Right lobe of liver (tissue), 6 donors: Measurements from ENCODE around the gene CACNA2D3. TPM values are rescaled to one million over a fixed set of nuclear protein-coding genes. Genes with fewer than 3 reads are reported as not detected.

Experiments
- ATAC-seq, 4 donors: fragments of 200-7000 bp; cut with Tn5 transposase; one replicate each; pipeline ENCODE4 v1.9.1; 2020; ENCODE audit warnings: mild to moderate bottlenecking in 4 of 4, moderate library complexity in 4 of 4
- DNase-seq, 3 donors: peaks; one replicate each; pipeline ENCODE4 v3.0.0-alpha.2; 2020
- H3K27ac ChIP-seq, 3 donors: fragments of 200-600 bp; one replicate each; pipeline ENCODE4 v1.8.0; 2022
- H3K27me3 ChIP-seq, 2 donors: fragments of 200-600 bp; one replicate each; pipeline ENCODE4 v1.8.0; 2022
- H3K36me3 ChIP-seq, 4 donors: fragments of 200-600 bp; sonication (generic) in 1 of 4; one replicate each; pipeline versions ENCODE4 v1.5.1 to v1.8.0; 2017 to 2022; ENCODE audit warnings: control low read depth in 1 of 4
- H3K4me1 ChIP-seq, 4 donors: fragments of 200-600 bp; sonication (generic) in 1 of 4; one replicate each; pipeline versions ENCODE4 v1.5.1 to v1.8.0; 2017 to 2022; ENCODE audit warnings: control low read depth in 1 of 4
- H3K4me3 ChIP-seq, 3 donors: fragments of 200-600 bp; one replicate each; pipeline ENCODE4 v1.8.0; 2022
- H3K9me3 ChIP-seq, 4 donors: fragments of 200-600 bp; sonication (generic) in 1 of 4; one replicate each; pipeline versions ENCODE4 v1.5.1 to v1.8.0; 2017 to 2022; ENCODE audit warnings: control low read depth in 1 of 4
- POLR2A ChIP-seq: fragments of 450-650 bp; IDR thresholded peaks from one replicate; pipeline ENCODE4 v1.6.1; 2017; ENCODE audit warnings: antibody characterized with exemption, mild to moderate bottlenecking
- WGBS: methylation state at CpG from one replicate; pipeline ENCODE4 v1.1.6; 2018; ENCODE audit warnings: low coverage, low lambda C conversion rate; ENCODE audit not compliant: insufficient coverage; ENCODE audit errors: missing lambda C conversion rate; 5-methylcytosine and 5-hydroxymethylcytosine counted together
- intact Hi-C, 2 donors: fragments of 100-400 bp; cut with DNase I; formaldehyde crosslinking; loops; one replicate each; pipeline versions ENCODE4 v1.11.2 to v1.14.1; 2022
- total RNA-seq, 6 experiments: library from RNA; depleted of rRNA in 2 of 6; stranded (reverse); fragments of >200 nt in 2 of 6; fragmentation: NEBNext Ultra II Directional in 3 of 6; extraction: Animal tissue kit (Norgen Biotek cat#: 25700) in 3 of 6; gene quantifications; one replicate each; pipeline versions ENCODE4 v1.1.0 to v1.2.4, GENCODE V29; 2016 to 2023
- TF ChIP-seq, protein P1 (sequence below), 4 donors: fragments of 200-600 bp in 3 of 4; fragments of 450-650 bp in 1 of 4; IDR thresholded peaks; one replicate each; pipeline versions ENCODE4 v1.5.1 to v1.8.0; 2016 to 2022; ENCODE audit warnings: antibody characterized with exemption in 4 of 4, mild to moderate bottlenecking in 2 of 4
- donor health status: DM: no; HTN: yes; CAD: no.
- donor health status: DM: no; HTN: no; CAD: no.
- donor health status: DM: no; HTN: no; CAD: no.
- donor health status: DM: no; HTN: yes; CAD: no.
- donor health status: DM: no; HTN: yes; CAD: no.

The CACNA2D3 gene
- total RNA-seq, 6 experiments from 2014 or later, result 0.28 to 0.87 TPM; not detected in 4

GRCh38 chr3:54157860-54158259, 35.5 kb downstream of the CACNA2D3 start:
- H3K27me3 ChIP-seq, result no peaks in the 10 kb centered on the region
- no peak for TF ChIP-seq POLR2A
- TF ChIP-seq, protein P1, sequence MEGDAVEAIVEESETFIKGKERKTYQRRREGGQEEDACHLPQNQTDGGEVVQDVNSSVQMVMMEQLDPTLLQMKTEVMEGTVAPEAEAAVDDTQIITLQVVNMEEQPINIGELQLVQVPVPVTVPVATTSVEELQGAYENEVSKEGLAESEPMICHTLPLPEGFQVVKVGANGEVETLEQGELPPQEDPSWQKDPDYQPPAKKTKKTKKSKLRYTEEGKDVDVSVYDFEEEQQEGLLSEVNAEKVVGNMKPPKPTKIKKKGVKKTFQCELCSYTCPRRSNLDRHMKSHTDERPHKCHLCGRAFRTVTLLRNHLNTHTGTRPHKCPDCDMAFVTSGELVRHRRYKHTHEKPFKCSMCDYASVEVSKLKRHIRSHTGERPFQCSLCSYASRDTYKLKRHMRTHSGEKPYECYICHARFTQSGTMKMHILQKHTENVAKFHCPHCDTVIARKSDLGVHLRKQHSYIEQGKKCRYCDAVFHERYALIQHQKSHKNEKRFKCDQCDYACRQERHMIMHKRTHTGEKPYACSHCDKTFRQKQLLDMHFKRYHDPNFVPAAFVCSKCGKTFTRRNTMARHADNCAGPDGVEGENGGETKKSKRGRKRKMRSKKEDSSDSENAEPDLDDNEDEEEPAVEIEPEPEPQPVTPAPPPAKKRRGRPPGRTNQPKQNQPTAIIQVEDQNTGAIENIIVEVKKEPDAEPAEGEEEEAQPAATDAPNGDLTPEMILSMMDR (IDR thresholded peaks at IDR 0.05), result no peak
- intact Hi-C loops, result no loop called here
- H3K4me1 ChIP-seq, result no peaks in the 10 kb centered on the region
- H3K4me3 ChIP-seq, result no peak overlapping the region
- DNase-seq (no peak), ATAC-seq (no peak)
- no peaks in the 10 kb centered on the region for H3K9me3 ChIP-seq
- H3K27ac ChIP-seq, result no peak overlapping the region
- no peaks in the 10 kb centered on the region for H3K36me3 ChIP-seq
- 56% methylated on average over 1 of the region's 2 CpGs for WGBS

DNA sequence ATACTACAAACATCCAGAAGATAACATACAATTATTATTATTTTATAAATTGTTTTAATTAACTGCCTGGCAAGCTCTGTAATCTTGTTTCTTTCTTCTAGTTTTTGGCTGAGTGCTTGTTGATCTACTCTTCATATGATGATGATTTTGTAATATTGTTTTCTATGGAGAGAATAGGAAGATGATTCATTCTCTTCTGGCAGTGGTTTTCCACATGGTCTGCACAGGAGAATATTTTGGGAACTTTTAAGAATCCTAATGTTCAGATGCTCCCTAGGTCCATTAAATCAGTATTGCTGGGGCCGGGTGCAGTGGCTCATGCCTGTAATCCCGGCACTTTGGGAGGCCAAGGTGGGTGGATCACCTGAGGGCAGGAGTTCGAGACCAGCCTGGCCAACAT, 37.6 kb downstream of the CACNA2D3 start:
- no peaks in the 10 kb centered on the region for H3K9me3 ChIP-seq
- H3K4me1 ChIP-seq, result no peaks in the 10 kb centered on the region
- no peak overlapping the region for H3K27ac ChIP-seq
- intact Hi-C loops, result no loop called here
- ATAC-seq (no peak), DNase-seq (no peak)
- no peaks in the 10 kb centered on the region for H3K27me3 ChIP-seq
- TF ChIP-seq POLR2A, result no peak
- TF ChIP-seq, protein P1 (IDR thresholded peaks at IDR 0.05), result no peak
- no peaks in the 10 kb centered on the region for H3K36me3 ChIP-seq
- H3K4me3 ChIP-seq, result no peak overlapping the region
- WGBS, result 28% methylated on average over 3 of the region's 3 CpGs

DNA sequence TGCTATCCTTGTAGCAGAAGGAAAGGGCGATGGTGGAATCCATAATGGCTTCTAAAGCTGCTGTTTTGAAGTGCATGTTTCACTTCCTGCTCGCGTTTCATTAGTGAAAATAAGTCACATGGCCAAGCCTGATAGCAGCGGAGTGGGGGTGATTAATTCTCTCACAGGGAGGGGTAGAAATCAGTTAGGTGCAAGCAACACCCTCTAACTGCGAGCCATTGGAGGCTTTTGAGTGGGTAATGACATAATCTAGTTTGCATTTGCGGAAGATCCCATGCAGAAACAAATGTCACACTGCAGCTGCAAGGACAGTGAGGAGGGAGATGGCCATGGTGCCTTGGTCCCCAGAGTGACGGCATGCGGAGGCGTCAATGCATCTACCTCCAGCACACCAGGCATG, 41.1 kb downstream of the CACNA2D3 start:
- intact Hi-C loops, result no loop called here
- TF ChIP-seq, protein P1 (IDR thresholded peaks at IDR 0.05), result no peak
- no peak for TF ChIP-seq POLR2A
- Histone ChIP-seq H3K4me1 (no peaks in the 10 kb centered on the region), H3K4me3 (no peak overlapping the region), H3K9me3 (no peaks in the 10 kb centered on the region), H3K27me3 (no peaks in the 10 kb centered on the region), H3K27ac (no peak overlapping the region), H3K36me3 (no peaks in the 10 kb centered on the region)
- WGBS, result 40% methylated on average over 6 of the region's 9 CpGs
- no peak for ATAC-seq
- DNase-seq, result no peak

GRCh38 chr3:54164192-54164975, 42.0 kb downstream of the CACNA2D3 start:
- Histone ChIP-seq H3K9me3 (no peaks in the 10 kb centered on the region), H3K27me3 (no peaks in the 10 kb centered on the region), H3K27ac (no peak overlapping the region), H3K36me3 (no peaks in the 10 kb centered on the region), H3K4me1 (no peaks in the 10 kb centered on the region), H3K4me3 (no peak overlapping the region)
- intact Hi-C loops, result no loop called here
- 54% methylated on average over 2 of the region's 10 CpGs for WGBS
- DNase-seq, result no peak
- TF ChIP-seq POLR2A, result no peak
- TF ChIP-seq, protein P1 (IDR thresholded peaks at IDR 0.05), result no peak
- ATAC-seq, result no peak
